NCI-H82 treated with DMSO at 0.1 percent for 48 hours (cell line): ENCODE measurements around the gene APOC3.
A peak's percentile ranks its signal among the peaks of the same experiment; 100 is the strongest.
"Not testable (repeated sequence)": the region's sequence is repeated elsewhere in the genome, so short reads cannot be mapped to it uniquely, and the experiment has no call there.

Experiments used
- DNase-seq: peaks from one replicate; lab custom pipeline; 2025; ENCODE audit not compliant: unreplicated experiment; lab: John Stamatoyannopoulos, UW

The APOC3 gene

DNA sequence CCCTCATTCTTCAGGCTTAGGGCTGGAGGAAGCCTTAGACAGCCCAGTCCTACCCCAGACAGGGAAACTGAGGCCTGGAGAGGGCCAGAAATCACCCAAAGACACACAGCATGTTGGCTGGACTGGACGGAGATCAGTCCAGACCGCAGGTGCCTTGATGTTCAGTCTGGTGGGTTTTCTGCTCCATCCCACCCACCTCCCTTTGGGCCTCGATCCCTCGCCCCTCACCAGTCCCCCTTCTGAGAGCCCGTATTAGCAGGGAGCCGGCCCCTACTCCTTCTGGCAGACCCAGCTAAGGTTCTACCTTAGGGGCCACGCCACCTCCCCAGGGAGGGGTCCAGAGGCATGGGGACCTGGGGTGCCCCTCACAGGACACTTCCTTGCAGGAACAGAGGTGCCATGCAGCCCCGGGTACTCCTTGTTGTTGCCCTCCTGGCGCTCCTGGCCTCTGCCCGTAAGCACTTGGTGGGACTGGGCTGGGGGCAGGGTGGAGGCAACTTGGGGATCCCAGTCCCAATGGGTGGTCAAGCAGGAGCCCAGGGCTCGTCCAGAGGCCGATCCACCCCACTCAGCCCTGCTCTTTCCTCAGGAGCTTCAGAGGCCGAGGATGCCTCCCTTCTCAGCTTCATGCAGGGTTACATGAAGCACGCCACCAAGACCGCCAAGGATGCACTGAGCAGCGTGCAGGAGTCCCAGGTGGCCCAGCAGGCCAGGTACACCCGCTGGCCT, 641 bp downstream of the APOC3 start:
- DNase-seq: no peak

DNA sequence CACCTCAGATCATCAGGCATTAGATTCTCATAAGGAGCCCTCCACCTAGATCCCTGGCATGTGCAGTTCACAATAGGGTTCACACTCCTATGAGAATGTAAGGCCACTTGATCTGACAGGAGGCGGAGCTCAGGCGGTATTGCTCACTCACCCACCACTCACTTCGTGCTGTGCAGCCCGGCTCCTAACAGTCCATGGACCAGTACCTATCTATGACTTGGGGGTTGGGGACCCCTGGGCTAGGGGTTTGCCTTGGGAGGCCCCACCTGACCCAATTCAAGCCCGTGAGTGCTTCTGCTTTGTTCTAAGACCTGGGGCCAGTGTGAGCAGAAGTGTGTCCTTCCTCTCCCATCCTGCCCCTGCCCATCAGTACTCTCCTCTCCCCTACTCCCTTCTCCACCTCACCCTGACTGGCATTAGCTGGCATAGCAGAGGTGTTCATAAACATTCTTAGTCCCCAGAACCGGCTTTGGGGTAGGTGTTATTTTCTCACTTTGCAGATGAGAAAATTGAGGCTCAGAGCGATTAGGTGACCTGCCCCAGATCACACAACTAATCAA, 2.2 kb downstream of the APOC3 start:
- no peak for DNase-seq

DNA sequence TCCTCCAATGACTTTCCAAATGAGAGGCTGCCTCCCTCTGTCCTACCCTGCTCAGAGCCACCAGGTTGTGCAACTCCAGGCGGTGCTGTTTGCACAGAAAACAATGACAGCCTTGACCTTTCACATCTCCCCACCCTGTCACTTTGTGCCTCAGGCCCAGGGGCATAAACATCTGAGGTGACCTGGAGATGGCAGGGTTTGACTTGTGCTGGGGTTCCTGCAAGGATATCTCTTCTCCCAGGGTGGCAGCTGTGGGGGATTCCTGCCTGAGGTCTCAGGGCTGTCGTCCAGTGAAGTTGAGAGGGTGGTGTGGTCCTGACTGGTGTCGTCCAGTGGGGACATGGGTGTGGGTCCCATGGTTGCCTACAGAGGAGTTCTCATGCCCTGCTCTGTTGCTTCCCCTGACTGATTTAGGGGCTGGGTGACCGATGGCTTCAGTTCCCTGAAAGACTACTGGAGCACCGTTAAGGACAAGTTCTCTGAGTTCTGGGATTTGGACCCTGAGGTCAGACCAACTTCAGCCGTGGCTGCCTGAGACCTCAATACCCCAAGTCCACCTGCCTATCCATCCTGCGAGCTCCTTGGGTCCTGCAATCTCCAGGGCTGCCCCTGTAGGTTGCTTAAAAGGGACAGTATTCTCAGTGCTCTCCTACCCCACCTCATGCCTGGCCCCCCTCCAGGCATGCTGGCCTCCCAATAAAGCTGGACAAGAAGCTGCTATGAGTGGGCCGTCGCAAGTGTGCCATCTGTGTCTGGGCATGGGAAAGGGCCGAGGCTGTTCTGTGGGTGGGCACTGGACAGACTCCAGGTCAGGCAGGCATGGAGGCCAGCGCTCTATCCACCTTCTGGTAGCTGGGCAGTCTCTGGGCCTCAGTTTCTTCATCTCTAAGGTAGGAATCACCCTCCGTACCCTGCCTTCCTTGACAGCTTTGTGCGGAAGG, 2.9 kb downstream of the APOC3 start:
- no peak for DNase-seq

DNA sequence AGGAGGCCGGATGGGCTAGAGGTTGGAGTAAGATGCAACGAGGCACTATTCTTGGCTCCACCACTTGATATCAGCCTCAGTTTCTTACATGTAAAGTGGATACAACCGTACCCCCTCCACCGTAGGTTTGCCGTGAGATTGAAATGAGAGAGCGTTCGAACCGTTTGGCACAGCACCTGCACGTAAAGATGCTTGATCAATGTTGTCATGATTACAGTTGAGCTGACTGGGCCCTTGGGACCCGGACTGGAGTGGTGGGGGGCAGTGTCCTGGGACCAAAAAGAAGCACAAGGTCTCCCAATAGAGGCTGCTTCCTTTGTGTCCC, 3.7 kb downstream of the APOC3 start:
- no peak for DNase-seq

DNA sequence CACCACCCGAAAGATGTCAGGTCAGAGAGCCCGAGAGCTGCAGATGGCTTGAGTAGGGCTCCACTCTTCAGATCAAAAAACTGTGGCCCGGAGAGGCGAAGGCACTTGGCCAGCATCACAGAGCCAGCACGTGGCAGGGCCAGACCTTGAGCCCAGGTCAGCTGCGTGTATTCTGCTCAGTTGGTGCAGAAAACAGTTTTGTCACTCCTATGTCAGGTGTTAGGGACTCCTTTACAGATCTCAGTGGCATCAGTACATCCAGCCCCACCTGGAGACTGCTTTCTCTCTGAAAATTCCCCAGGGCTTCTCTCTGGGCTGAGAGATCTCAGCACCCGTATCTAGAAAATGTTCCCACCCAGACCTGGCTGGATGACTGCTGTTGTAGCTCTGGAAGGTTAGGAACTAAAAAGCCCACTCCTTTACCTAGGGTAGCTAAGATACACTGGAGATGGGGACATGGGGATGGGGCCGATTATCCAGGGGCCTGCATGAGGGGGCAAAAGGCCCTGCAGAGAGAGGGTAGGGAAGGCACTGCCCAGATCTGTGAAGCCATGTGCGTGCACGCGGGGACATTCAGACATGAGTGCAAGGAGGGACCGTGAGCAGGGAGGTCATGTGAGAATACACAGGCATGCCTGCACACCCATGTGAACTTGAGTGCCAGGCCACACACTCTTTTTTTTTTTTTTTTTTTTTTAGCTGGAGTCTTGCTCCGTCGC, 4.3 kb downstream of the APOC3 start:
- DNase-seq: no peak

DNA sequence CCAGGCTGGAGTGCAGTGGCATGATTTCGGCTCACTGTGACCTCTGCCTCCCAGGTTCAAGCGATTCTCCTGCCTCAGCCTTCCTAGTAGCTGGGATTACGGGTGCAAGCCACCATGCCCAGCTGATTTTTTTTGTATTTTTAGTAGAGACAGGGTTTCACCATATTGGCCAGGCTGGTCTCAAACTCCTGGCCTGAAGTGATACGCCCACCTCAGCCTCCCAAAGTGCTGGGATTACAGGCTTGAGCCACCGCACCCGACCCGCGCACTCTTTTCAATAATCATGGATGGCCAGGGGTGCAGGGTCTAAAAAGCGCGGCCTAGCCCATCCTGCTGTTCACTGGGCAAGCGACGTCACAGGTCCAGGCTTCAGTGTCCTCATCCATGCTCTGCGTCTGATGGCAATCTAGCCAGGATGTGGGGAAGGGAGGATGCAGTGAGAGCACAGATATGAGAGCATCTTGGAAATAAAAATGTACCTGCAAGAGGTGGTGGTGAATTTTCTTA, 4.9 kb downstream of the APOC3 start:
- DNase-seq: not testable (repeated sequence)

DNA sequence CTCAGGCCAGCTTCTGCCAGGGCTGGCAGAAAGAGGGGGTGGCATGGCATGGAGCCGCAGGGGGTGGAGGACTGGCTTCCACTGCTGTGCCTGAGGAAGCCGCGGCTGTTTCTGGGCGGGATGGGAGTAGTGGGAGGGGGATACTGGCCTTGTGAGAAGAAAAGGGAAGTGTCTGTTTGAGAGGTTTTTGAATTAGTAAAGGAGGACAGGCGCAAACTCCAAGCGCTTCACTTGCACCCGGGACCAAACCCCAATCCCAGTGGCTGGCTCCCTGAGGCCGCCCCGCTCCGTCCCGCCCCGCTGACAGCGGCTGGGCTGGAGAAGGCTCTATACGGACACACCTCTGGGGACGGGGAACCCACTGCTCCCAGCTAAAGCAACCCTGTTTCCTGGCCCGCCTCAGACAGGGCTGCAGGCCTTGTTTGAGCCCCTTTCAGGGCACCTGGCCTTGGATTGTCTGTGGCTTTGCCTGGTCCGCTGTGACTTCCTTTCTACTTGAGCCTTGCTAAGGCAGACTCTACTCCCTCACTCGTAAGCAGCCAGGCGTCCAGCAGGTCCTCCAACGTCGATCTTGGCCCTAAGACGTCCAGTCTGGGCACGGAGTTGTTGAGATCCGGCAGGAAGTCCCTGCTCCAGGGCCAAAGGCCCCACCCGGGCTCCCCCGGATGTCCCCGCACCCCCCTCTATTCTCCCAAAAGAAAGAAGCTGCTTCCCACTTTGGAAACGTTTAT, 5.5 kb downstream of the APOC3 start:
- DNase-seq: no peak

DNA sequence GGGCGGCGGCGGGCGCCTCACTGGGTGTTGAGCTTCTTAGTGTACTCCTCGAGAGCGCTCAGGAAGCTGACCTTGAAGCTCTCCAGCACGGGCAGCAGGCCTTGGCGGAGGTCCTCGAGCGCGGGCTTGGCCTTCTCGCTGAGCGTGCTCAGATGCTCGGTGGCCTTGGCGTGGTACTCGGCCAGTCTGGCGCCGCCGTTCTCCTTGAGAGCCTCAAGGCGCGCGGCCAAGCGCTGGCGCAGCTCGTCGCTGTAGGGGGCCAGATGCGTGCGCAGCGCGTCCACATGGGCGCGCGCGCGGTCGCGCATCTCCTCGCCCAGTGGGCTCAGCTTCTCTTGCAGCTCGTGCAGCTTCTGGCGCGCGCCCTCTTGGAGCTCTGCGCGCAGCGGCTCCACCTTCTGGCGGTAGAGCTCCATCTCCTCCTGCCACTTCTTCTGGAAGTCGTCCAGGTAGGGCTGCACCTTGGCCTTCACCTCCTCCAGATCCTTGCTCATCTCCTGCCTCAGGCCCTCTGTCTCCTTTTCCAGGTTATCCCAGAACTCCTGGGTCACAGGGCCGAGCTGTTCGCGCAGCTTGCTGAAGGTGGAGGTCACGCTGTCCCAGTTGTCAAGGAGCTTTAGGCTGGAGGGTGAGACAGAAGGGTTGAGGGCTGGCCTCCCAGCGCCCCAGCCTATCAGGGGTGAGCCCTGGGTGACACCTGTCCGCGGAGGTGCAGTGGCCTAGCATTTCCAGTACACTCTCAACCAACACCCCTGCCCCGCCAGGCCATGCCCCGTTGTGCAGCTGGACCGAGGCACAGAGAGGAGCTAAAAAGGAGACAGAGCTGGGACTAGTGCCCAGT, 6.3 kb downstream of the APOC3 start:
- peak; percentile 57 for DNase-seq

DNA sequence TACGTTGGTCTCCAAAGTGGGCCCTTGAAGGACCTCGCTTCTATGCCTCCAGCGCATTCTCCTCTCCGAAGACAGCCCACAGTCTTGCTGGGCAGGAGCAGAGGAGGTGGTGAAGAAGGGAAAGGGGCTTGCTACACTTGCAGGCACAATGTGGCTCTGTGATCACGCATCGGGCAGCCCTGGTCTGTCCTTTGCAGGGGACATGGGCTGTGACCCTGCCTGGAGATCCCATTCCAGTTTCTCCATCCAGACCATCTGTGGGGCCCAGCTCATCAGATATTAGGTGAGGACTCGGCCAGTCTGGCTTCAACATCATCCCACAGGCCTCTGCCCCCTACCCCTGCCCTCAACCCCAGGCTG, 6.9 kb downstream of the APOC3 start:
- no peak for DNase-seq

DNA sequence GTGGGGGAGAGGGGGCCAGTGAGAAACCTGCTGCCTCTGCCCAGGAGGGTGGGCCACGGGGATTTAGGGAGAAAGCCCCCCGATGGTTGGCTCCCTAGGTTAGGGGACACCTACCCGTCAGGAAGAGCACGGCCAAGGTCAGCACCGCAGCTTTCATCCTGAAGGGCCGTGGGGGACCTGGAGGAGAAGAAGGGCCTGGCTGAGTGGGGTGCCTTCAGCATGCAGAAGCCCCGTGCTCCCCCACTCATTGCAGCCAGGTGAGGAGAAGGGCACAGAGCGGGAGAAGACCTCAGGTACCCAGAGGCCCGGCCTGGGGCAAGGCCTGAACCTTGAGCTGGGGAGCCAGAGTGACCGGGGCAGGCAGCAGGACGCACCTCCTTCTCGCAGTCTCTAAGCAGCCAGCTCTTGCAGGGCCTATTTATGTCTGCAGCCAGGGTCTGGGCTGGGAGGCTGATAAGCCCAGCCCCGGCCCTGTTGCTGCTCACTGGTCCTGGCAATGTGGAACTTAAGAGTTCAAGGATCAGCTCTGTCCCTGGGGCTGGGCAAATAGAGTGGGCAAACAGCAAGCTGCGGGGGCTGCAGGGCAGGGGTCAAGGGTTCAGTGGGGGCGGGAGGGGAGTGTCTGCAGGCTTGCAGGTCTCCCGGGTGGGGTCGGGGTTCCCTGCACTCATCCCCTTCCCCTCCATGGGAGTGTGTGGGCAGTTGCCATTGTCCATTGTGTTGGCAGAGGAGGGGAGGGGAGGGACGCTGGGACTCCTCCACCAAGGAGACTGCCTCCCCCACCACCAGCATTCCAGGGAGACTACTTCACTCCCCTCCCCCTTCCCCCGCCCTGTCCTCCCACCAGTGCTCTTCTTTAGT, 7.8 kb downstream of the APOC3 start, which contains the start of gene APOA1:
APOA1 (minus strand) TSS at position 392 of the 861 bp plus-strand sequence; CDS start at position 157, 235 bp downstream.
- no peak for DNase-seq

DNA sequence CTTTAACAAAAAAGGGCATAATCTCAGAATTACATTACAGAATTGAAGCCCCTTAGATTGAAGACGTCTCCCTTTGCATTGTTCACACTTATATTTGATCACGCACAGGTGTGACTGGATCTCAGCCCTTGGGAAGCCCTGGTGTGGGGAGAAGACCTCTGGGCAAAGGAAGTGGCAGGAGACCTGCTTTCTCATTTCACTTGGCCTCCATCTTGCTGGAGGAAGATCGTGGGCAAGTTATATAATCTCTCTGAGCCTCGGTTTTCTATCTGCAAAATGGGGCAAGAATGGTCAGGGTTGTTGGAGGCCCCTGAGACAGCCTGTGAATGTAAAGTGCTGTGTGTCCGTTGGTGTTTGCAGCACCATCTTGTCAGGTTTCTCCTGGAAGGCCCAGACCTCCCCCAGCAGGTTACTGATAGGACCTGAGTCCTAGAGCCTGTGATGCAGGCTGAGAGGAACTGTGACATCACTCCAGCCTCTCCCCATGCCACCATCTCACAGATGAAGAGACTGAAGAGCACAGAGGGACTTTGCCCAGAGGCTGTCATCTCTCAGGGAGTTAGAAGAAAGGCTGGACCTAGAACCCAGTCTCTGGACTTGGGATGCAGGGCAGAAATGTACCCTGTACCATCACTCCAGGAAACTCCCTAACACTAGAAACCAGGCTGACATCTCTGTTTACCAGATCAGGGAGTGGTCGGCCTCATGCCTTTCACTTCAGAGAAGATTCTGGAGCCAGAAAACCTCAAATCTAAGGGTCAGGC, 8.8 kb downstream of the APOC3 start:
- DNase-seq: no peak

DNA sequence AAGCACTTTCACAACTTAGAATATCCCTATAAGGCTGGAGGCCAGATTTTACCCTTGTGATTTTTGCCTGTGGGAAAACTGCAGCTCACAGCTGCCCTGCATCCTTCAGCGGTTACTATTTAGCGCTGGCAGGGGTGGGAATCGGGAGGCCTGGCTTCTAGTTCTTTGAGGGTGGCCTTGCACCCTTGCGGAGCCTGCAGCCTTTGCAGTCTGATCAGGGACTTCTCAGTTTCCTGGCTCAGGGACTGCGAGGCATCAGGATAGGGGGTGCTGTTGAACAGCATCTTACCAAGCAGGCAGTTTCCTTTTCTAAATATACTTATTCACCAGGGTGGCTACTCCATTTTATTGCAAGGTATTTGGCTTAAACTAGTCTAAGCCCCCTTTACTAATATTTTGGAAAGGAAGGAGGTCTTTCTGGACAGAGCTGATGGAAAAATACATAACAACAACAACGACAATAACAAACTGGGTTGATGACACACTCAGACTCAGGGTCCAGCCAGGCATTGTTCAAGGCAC, 10.6 kb downstream of the APOC3 start:
- no peak for DNase-seq

DNA sequence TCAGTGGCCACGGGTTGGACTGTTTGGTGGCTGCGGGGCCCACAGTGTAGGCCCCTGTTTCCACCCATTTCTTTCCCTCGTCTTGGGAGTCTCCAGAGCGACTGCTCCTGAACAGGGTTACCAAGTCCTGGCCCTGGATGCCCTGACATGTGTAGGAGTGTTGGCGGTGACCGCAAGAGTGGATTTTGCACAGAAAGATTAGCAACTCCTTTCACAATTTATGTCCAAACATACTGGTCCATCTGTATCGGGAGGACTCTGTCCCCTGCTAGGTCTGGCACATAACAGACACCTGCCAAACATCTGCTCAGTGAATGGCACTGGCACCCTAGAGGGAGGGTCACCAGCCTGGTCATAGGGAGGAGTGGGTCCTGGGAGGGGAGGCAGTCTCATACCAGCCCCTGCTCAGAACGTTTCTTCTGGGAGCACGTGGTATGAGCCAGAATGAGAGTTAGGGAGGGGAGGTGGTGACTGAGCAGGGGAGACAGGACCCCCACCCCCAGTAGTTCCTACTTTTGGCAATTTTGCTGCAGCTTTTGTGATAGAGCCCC, 11.1 kb downstream of the APOC3 start:
- no peak for DNase-seq

DNA sequence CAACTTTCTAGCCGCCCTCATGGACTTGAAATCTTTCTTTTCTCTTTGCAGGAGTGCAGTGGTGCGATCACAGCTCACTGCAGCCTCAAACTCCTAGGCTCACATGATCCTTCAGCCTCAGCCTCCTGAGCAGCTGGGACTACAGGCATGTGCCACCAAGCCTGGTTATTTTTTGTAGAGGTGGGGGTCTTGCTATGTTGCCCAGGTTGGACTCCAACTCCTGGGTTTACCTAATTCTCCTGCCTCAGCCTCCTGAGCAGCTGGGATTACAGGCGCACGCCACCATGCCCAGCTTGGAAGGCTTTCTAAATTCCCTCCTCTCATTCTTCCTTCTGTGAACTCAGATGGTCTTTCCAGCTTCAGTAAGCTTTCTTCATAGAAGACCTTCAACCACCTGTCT, 12.4 kb downstream of the APOC3 start:
- DNase-seq: no peak

DNA sequence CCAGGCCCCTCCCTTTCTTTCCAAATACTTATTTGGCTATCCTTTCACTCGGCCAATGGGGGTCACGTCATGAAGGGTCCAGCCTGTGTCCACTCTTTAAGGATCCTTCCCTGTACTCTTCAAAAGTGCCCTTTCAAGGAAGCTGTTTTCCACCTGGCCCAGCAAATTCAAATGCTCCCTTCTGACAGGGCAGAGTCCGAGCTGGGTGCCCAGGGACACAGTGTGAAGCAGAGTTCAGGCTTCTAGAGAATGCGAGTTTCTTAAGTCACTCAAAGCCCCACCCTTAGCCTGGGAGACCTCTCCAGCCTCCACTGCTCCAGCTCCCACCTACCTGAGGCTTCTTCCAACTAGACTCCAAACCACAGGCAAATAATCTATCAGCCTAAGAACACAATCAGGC, 13.2 kb downstream of the APOC3 start:
- DNase-seq: no peak

DNA sequence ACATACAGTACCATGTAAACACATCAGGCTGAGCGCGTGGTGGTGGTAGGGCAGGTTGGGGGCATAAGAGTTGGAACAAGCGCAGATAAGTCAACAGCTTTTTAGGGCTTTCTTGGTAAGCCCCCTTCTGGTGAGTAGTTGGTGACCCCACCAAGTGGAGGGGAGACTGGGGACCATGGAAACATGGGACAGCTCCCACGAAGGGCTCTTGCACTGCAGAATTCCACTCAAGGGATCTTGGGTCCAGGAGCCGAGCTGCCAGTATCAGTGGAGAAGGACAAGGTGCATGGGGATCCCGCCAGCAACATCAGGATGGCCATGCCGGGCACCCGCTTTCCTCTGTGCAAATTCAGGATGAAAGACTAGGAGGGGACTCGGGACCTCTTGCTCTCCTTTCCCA, 14.0 kb downstream of the APOC3 start:
- DNase-seq: no peak

DNA sequence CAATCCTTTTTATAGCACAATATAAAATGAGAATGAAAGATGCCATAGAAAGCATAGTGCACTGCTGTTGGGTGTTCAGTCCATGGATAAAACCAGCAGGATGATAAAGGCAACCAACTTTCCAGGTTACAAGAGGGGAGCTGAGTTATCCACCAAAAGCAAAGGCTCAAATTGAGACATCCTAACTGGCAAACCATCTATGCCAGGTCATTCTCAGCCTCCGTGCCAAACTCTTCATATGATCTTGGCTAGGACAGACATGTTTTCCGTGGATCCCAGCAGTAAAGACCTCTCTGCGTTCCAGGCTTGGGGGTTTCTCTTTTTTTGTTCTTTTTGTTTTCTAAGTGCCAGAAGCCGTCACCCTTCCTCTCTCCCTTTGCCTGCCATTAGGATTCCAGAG, 15.0 kb downstream of the APOC3 start:
- no peak for DNase-seq
